GM19395 (cell line): ENCODE measurements around the gene BRD3.

Source experiments
- ATAC-seq: cut with Tn5 transposase; IDR thresholded peaks from one replicate; pipeline ENCODE4 v1.9.1; 2021; ENCODE audit warnings: mild to moderate bottlenecking, moderate library complexity; ENCODE audit not compliant: unreplicated experiment

BRD3 gene

GRCh38 chr9:134040176-134040565 lies 27.7 kb downstream of the BRD3 start:
- ATAC-seq: no peak

- ATAC-seq: no peak
Measured at GRCh38 chr9:134039386-134040175, 28.2 kb downstream of the BRD3 start.

- ATAC-seq: no peak
Measured at GRCh38 chr9:134037641-134038040, 30.2 kb downstream of the BRD3 start.

- no peak for ATAC-seq
Measured at GRCh38 chr9:134036130-134036529, 31.7 kb downstream of the BRD3 start.

- no peak for ATAC-seq
Measured at GRCh38 chr9:134035041-134036039, 32.5 kb downstream of the BRD3 start.

- ATAC-seq: no peak
Measured at GRCh38 chr9:134034215-134035040, 33.4 kb downstream of the BRD3 start.

GRCh38 chr9:134033516-134034214 lies 34.2 kb downstream of the BRD3 start:
- ATAC-seq: no peak

GRCh38 chr9:134032456-134033222 lies 35.2 kb downstream of the BRD3 start:
- ATAC-seq: no peak

GRCh38 chr9:134031783-134032182 lies 36.0 kb downstream of the BRD3 start:
- no peak for ATAC-seq

- no peak for ATAC-seq
Measured at GRCh38 chr9:134030821-134031470, 36.9 kb downstream of the BRD3 start.

GRCh38 chr9:134029248-134030226 lies 38.3 kb downstream of the BRD3 start:
- ATAC-seq: no peak

- ATAC-seq: no peak
Measured at GRCh38 chr9:134028575-134029247, 39.1 kb downstream of the BRD3 start.

GRCh38 chr9:134028076-134028475 lies 39.8 kb downstream of the BRD3 start:
- no peak for ATAC-seq

GRCh38 chr9:134027561-134027960 lies 40.3 kb downstream of the BRD3 start:
- ATAC-seq: no peak

- ATAC-seq: no peak
Measured at GRCh38 chr9:134026981-134027380, 40.8 kb downstream of the BRD3 start.

GRCh38 chr9:134026581-134026980 lies 41.2 kb downstream of the BRD3 start:
- no peak for ATAC-seq
